OCI-LY1 (cell line): ENCODE results near the gene NEURL2.

Experiments
- H2AFZ ChIP-seq: fragments of 200-600 bp; sonication (generic), shearing (Covaris generic); 2 replicates; pipeline ENCODE4 v1.6.0; 2014; ENCODE audit warnings: antibody characterized with exemption, mild to moderate bottlenecking, low read length
- H3F3A ChIP-seq: fragments of 200-600 bp; sonication (generic), shearing (Covaris generic); 2 replicates; pipeline ENCODE4 v1.6.0; 2014; ENCODE audit warnings: mild to moderate bottlenecking, antibody characterized with exemption, low read length, moderate library complexity; ENCODE audit not compliant: insufficient read depth
- H3K27ac ChIP-seq: fragments of 200-600 bp; sonication (generic); 2 replicates; pipeline ENCODE4 v1.5.1; 2014; ENCODE audit warnings: low read length, mixed run types, mild to moderate bottlenecking, low read depth; ENCODE audit not compliant: poor library complexity, severe bottlenecking
- H3K27me3 ChIP-seq: fragments of 200-600 bp; sonication (generic); 2 replicates; pipeline ENCODE4 v1.6.0; 2014; ENCODE audit warnings: antibody characterized with exemption, mild to moderate bottlenecking, low read length, moderate library complexity; ENCODE audit not compliant: insufficient read depth
- H3K36me3 ChIP-seq: fragments of 200-600 bp; sonication (generic); 2 replicates; pipeline ENCODE4 v1.6.1; 2014; ENCODE audit warnings: mild to moderate bottlenecking, antibody characterized with exemption, low read length, moderate library complexity, mixed read lengths; ENCODE audit not compliant: insufficient read depth
- H3K4me1 ChIP-seq: fragments of 200-600 bp; sonication (generic); 2 replicates; pipeline ENCODE4 v1.5.1; 2014; ENCODE audit warnings: mild to moderate bottlenecking, low read length, moderate library complexity; ENCODE audit not compliant: insufficient read depth, severe bottlenecking
- H3K4me2 ChIP-seq: fragments of 200-600 bp; sonication (generic), shearing (Covaris generic); 2 replicates; pipeline ENCODE4 v1.6.1; 2014; ENCODE audit warnings: low read length
- H3K4me3 ChIP-seq: fragments of 200-600 bp; sonication (generic); 2 replicates; pipeline ENCODE4 v1.5.1; 2014; ENCODE audit warnings: low read length, low read depth, mild to moderate bottlenecking, mixed read lengths; ENCODE audit not compliant: poor library complexity, severe bottlenecking
- H3K79me2 ChIP-seq: fragments of 200-600 bp; shearing (Covaris generic); 2 replicates; pipeline ENCODE4 v1.6.1; 2016; ENCODE audit warnings: mixed run types, low read length, mixed read lengths; ENCODE audit not compliant: insufficient read depth
- H3K9ac ChIP-seq: fragments of 200-600 bp; sonication (generic), shearing (Covaris generic); 2 replicates; pipeline ENCODE4 v1.6.1; 2014; ENCODE audit warnings: mild to moderate bottlenecking, low read length, mixed read lengths
- H3K9me2 ChIP-seq: fragments of 200-600 bp; sonication (generic), shearing (Covaris generic); 2 replicates; pipeline ENCODE4 v1.6.1; 2014; ENCODE audit warnings: low read depth, mild to moderate bottlenecking, low read length, mixed read lengths
- H3K9me3 ChIP-seq: fragments of 200-600 bp; shearing (Covaris generic); 2 replicates; pipeline ENCODE4 v1.6.1; 2014; ENCODE audit warnings: low read length, mixed read lengths
- H4K20me1 ChIP-seq: fragments of 200-600 bp; sonication (generic), shearing (Covaris generic); 2 replicates; pipeline ENCODE4 v1.6.0; 2016; ENCODE audit warnings: mild to moderate bottlenecking, low read length; ENCODE audit not compliant: insufficient read depth
- CTCF ChIP-seq: fragments of 200-600 bp; sonication (generic), shearing (Covaris generic); IDR thresholded peaks from 2 replicates; pipeline ENCODE4 v1.5.1; 2017; ENCODE audit warnings: mild to moderate bottlenecking, antibody characterized with exemption, low read length, moderate library complexity, mixed read lengths
- EZH2 ChIP-seq: fragments of 200-600 bp; sonication (generic), shearing (Covaris generic); IDR thresholded peaks from 2 replicates; pipeline ENCODE4 v1.8.0; 2017; ENCODE audit warnings: borderline replicate concordance, mixed run types, mild to moderate bottlenecking, antibody characterized with exemption, low read length, moderate library complexity, mixed read lengths

Gene NEURL2

GRCh38 chr20:45938727-45939438 lies 47.9 kb upstream of the NEURL2 start:
- Histone ChIP-seq H3K27me3 (no peaks in the 10 kb centered on the region), H3K79me2 (peaks cover 7% of the 10 kb centered on the region), H3F3A (no peaks in the 10 kb centered on the region), H3K27ac (no peak overlapping the region), H3K9me3 (no peaks in the 10 kb centered on the region), H3K4me3 (no peak overlapping the region), H3K9ac (no peak overlapping the region), H2AFZ (no peak overlapping the region), H3K9me2 (no peaks in the 10 kb centered on the region), H3K36me3 (peaks cover 56% of the 10 kb centered on the region), H4K20me1 (no peaks in the 10 kb centered on the region), H3K4me1 (peaks cover 6% of the 10 kb centered on the region), H3K4me2 (no peak overlapping the region)
- TF ChIP-seq CTCF (no peak), EZH2 (no peak)

DNA sequence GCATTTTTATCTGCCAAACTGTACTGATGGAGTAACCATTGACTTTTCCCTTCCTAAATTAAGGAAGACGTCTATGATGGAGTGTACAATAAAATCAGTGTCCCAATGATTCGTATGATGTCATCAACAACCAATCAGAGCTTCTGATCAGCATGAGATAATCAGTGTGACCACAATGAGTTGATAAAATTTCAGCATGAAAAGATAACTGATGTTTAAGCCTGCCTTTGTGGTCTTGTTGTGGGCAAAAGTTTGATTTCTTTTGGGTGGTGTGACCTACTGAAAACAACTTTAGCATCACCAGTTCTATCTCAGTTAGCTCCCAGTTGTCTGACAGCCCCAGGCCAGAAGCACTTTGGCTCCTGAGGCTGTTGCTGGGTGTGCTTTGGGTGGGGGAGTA lies 46.8 kb upstream of the NEURL2 start:
- Histone ChIP-seq H3F3A (no peaks in the 10 kb centered on the region), H4K20me1 (no peaks in the 10 kb centered on the region), H3K9me2 (no peaks in the 10 kb centered on the region), H3K4me1 (peaks cover 14% of the 10 kb centered on the region), H3K79me2 (peaks cover 7% of the 10 kb centered on the region), H3K27ac (no peak overlapping the region), H3K4me2 (no peak overlapping the region), H3K36me3 (peaks cover 44% of the 10 kb centered on the region), H3K9me3 (no peaks in the 10 kb centered on the region), H3K9ac (no peak overlapping the region), H3K27me3 (no peaks in the 10 kb centered on the region), H3K4me3 (no peak overlapping the region), H2AFZ (no peak overlapping the region)
- TF ChIP-seq EZH2 (no peak), CTCF (no peak)

- no peaks in the 10 kb centered on the region for H4K20me1 ChIP-seq
Measured at GRCh38 chr20:45935416-45936046, 44.5 kb upstream of the NEURL2 start.

More at GRCh38 chr20:45935416-45936046, 44.5 kb upstream of the NEURL2 start:
- H3K27me3 ChIP-seq: no peaks in the 10 kb centered on the region
- no peak overlapping the region for H2AFZ ChIP-seq
- H3K9me2 ChIP-seq: no peaks in the 10 kb centered on the region
- H3K9me3 ChIP-seq: no peaks in the 10 kb centered on the region
- no peaks in the 10 kb centered on the region for H3F3A ChIP-seq
- H3K4me3 ChIP-seq: peak overlapping the region; percentile 68
- H3K27ac ChIP-seq: no peak overlapping the region
- H3K9ac ChIP-seq: peak overlapping the region; percentile 58
- TF ChIP-seq EZH2 (no peak), CTCF (no peak)
- H3K4me2 ChIP-seq: peak overlapping the region; percentile 80
- H3K4me1 ChIP-seq: peaks cover 14% of the 10 kb centered on the region
- peaks cover 7% of the 10 kb centered on the region for H3K79me2 ChIP-seq
- peaks cover 36% of the 10 kb centered on the region for H3K36me3 ChIP-seq
